Nephron (organoid): ENCODE data around the gene CASK.

Experiments used
- H3K27ac Mint-ChIP-seq, 3 experiments: 2 replicates each; pipeline ENCODE4 v1.8.0; 2020; ENCODE audit warnings: mixed read lengths in 3 of 3, mild to moderate bottlenecking in 2 of 3, moderate library complexity in 1 of 3
- H3K27me3 Mint-ChIP-seq: 2 replicates; pipeline ENCODE4 v1.8.0; 2021; ENCODE audit warnings: low read depth, mild to moderate bottlenecking, moderate library complexity, mixed read lengths
- H3K36me3 Mint-ChIP-seq: 2 replicates; pipeline ENCODE4 v1.8.0; 2020; ENCODE audit warnings: low read depth, mixed read lengths
- H3K4me1 Mint-ChIP-seq: 2 replicates; pipeline ENCODE4 v1.8.0; 2020; ENCODE audit warnings: mixed read lengths
- H3K4me3 Mint-ChIP-seq, 3 experiments: 2 replicates each; pipeline ENCODE4 v1.8.0; 2020; ENCODE audit warnings: mild to moderate bottlenecking in 3 of 3, mixed read lengths in 3 of 3, moderate library complexity in 2 of 3
- H3K9me3 Mint-ChIP-seq: 2 replicates; pipeline ENCODE4 v1.8.0; 2020; ENCODE audit warnings: mixed read lengths
- TF ChIP-seq, protein P1 (sequence below), 3 experiments: fragments of 200-600 bp; sonication (generic); IDR thresholded peaks; one replicate each; pipeline ENCODE4 v1.5.0; 2021; ENCODE audit warnings: antibody characterized with exemption in 3 of 3; ENCODE audit not compliant: unreplicated experiment in 3 of 3

Gene CASK

DNA sequence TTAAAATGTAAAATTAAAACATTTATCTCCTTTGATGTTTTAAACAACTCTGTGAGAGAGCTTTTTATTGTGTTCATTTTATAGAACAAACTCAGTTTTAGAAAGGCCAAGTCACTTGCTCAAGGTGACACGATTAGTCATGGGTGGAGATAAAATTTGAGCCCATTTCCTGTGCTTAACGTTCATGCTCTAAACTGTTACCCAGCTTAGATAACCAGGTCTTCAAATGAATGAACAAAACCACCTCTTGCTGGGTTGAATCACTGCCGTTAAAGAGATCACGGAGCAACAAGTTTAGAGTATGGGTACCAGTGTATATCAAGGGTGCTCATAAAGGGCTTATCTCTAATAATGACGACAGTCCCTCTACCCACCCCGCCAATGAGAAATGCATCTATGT is 10.2 kb upstream of the CASK start:
- TF ChIP-seq, protein P1, sequence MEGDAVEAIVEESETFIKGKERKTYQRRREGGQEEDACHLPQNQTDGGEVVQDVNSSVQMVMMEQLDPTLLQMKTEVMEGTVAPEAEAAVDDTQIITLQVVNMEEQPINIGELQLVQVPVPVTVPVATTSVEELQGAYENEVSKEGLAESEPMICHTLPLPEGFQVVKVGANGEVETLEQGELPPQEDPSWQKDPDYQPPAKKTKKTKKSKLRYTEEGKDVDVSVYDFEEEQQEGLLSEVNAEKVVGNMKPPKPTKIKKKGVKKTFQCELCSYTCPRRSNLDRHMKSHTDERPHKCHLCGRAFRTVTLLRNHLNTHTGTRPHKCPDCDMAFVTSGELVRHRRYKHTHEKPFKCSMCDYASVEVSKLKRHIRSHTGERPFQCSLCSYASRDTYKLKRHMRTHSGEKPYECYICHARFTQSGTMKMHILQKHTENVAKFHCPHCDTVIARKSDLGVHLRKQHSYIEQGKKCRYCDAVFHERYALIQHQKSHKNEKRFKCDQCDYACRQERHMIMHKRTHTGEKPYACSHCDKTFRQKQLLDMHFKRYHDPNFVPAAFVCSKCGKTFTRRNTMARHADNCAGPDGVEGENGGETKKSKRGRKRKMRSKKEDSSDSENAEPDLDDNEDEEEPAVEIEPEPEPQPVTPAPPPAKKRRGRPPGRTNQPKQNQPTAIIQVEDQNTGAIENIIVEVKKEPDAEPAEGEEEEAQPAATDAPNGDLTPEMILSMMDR (IDR thresholded peaks at IDR 0.05; ENCODE audit: unreplicated experiment in 3 of 3): no peak
- Mint-ChIP-seq H3K27me3 (no peaks in the 10 kb centered on the region), H3K36me3 (no peaks in the 10 kb centered on the region), H3K4me1 (no peaks in the 10 kb centered on the region), H3K9me3 (peaks cover 7% of the 10 kb centered on the region), H3K4me3 (no peak overlapping the region), H3K27ac (no peak overlapping the region)

DNA sequence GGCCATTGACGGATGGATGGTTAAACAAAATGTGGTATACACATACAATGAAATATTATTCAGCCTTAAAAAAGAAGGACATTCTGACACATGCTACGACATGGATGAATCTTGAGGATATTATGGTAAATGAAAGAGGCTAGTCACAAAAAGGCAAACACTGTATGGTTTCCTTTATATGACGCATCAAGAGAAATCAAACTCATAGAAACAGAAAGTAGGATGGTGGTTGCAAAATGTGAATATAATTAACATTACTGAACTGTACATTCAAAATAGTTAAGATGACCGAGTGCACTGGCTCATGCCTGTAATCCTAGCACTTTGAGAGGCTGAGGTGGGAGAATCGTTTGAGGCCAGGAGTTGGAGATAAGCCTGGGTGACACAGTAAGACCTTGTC is 9.5 kb upstream of the CASK start:
- Mint-ChIP-seq H3K4me3 (no peak overlapping the region), H3K27me3 (no peaks in the 10 kb centered on the region), H3K4me1 (no peaks in the 10 kb centered on the region), H3K36me3 (no peaks in the 10 kb centered on the region), H3K9me3 (peaks cover 7% of the 10 kb centered on the region), H3K27ac (no peak overlapping the region)
- TF ChIP-seq, protein P1 (IDR thresholded peaks at IDR 0.05; ENCODE audit: unreplicated experiment in 3 of 3): no peak

DNA sequence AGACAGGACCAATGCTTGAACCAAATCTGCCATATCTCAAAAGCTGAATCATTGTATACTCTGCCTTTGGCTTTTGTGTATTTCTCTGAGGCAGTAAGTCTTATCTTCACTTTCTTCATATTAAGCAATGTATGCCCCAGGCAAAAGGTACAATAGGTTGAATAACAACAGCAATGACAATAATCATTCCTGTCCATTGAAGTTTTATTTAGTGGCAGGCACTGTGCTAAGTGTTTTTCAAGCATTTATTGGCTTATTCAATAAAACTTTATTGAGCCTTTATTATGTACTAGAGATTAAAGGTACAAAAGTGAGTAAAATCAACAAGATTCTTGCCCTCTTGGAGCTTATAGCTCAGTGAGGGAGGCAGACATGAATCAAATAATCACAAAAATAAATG is 8.2 kb upstream of the CASK start:
- Mint-ChIP-seq H3K27me3 (no peaks in the 10 kb centered on the region), H3K36me3 (no peaks in the 10 kb centered on the region), H3K4me3 (no peak overlapping the region), H3K9me3 (peaks cover 7% of the 10 kb centered on the region), H3K27ac (no peak overlapping the region), H3K4me1 (no peaks in the 10 kb centered on the region)
- TF ChIP-seq, protein P1 (IDR thresholded peaks at IDR 0.05; ENCODE audit: unreplicated experiment in 3 of 3): no peak

GRCh38 chrX:41923978-41924683 is 777 bp upstream of the CASK start:
- H3K9me3 Mint-ChIP-seq: no peaks in the 10 kb centered on the region
- TF ChIP-seq, protein P1 (IDR thresholded peaks at IDR 0.05; ENCODE audit: unreplicated experiment in 3 of 3): no peak
- H3K4me1 Mint-ChIP-seq: peaks cover 14% of the 10 kb centered on the region
- peak overlapping the region; percentile 79 to 93 (median 91) for H3K27ac Mint-ChIP-seq
- no peaks in the 10 kb centered on the region for H3K36me3 Mint-ChIP-seq
- H3K27me3 Mint-ChIP-seq: peaks cover 4% of the 10 kb centered on the region
- H3K4me3 Mint-ChIP-seq: peak overlapping the region; percentile 84 to 93 (median 90)

- Mint-ChIP-seq H3K9me3 (no peaks in the 10 kb centered on the region), H3K4me1 (peaks cover 24% of the 10 kb centered on the region), H3K27me3 (peaks cover 4% of the 10 kb centered on the region), H3K27ac (peak overlapping the region; percentile 77 to 86 (median 85)), H3K4me3 (peak overlapping the region; percentile 91 to 94 (median 94)), H3K36me3 (no peaks in the 10 kb centered on the region)
- TF ChIP-seq, protein P1 (IDR thresholded peaks at IDR 0.05; ENCODE audit: unreplicated experiment in 3 of 3): no peak
Observed at GRCh38 chrX:41922431-41923151, 763 bp downstream of the CASK start.
